Thoracic aorta (tissue), 2 donors: ENCODE measurements around the gene SFI1. TPM values are rescaled to one million over a fixed set of nuclear protein-coding genes. Genes with fewer than 3 reads are reported as not detected.
"Not testable (repeated sequence)": the region's sequence is repeated elsewhere in the genome, so short reads cannot be mapped to it uniquely, and the experiment has no call there.

Experiments used
- ATAC-seq: fragments of 150-250 bp; one replicate; pipeline ENCODE4 v1.8.0; 2017; ENCODE audit warnings: low read depth; ENCODE audit not compliant: insufficient number of reproducible peaks, low FRiP score
- DNase-seq: peaks from one replicate; pipeline ENCODE4 v3.0.0-alpha.2; 2020; ENCODE audit warnings: low spot score
- H3K27ac ChIP-seq, 2 donors: fragments of 200-600 bp; sonication (generic); 1 replicate in 1 of 2; 2 replicates in 1 of 2; pipeline ENCODE4 v1.5.1; 2016; ENCODE audit warnings: mild to moderate bottlenecking in 2 of 2, moderate library complexity in 2 of 2
- H3K27me3 ChIP-seq: fragments of 200-600 bp; sonication (generic); replicated peaks from 2 replicates; pipeline ENCODE4 v1.6.0; 2016; ENCODE audit warnings: mild to moderate bottlenecking; ENCODE audit not compliant: insufficient read depth
- H3K36me3 ChIP-seq: fragments of 200-600 bp; sonication (generic); one replicate; pipeline ENCODE4 v1.5.1; 2016
- H3K4me1 ChIP-seq, 2 donors: fragments of 200-600 bp; sonication (generic); 1 replicate in 1 of 2; 2 replicates in 1 of 2; pipeline versions ENCODE4 v1.5.1 to v1.6.0; 2016; ENCODE audit warnings: low read depth in 2 of 2, mild to moderate bottlenecking in 1 of 2; ENCODE audit not compliant: control insufficient read depth in 1 of 2
- H3K4me3 ChIP-seq: fragments of 200-600 bp; sonication (generic); 2 replicates; pipeline ENCODE4 v1.5.1; 2016; ENCODE audit warnings: mild to moderate bottlenecking
- H3K9me3 ChIP-seq: fragments of 200-600 bp; sonication (generic); 2 replicates; pipeline ENCODE4 v1.5.1; 2016
- CTCF ChIP-seq: fragments of 200-600 bp; sonication (generic); IDR thresholded peaks from one replicate; pipeline ENCODE4 v1.5.1; 2019; ENCODE audit warnings: antibody characterized with exemption
- total RNA-seq, 2 donors: library from RNA; depleted of rRNA; stranded (reverse); fragments of >200 nt; gene quantifications; one replicate each; pipeline versions ENCODE4 v1.1.0 to v1.2.3, GENCODE V29; 2016

The SFI1 gene
- total RNA-seq, 2 donors from 2014 or later, result 25.0 to 59.9 TPM

GRCh38 chr22:31492151-31492550, 4.2 kb upstream of the SFI1 start:
- Histone ChIP-seq H3K27ac (no peak overlapping the region), H3K4me3 (no peak overlapping the region), H3K27me3 (no peaks in the 10 kb centered on the region), H3K9me3 (no peaks in the 10 kb centered on the region), H3K36me3 (no peaks in the 10 kb centered on the region), H3K4me1 (peaks cover 21 to 38% of the 10 kb centered on the region in 2 donors)
- ATAC-seq (no peak), DNase-seq (no peak)
- no peak for TF ChIP-seq CTCF

GRCh38 chr22:31493355-31493754, 3.0 kb upstream of the SFI1 start:
- H3K27me3 ChIP-seq, H3K36me3 ChIP-seq, H3K4me3 ChIP-seq, DNase-seq, H3K9me3 ChIP-seq, ATAC-seq, H3K27ac ChIP-seq: not testable (repeated sequence)
- H3K4me1 ChIP-seq, result peaks cover 14 to 29% of the 10 kb centered on the region in 2 donors

GRCh38 chr22:31495343-31495742, 993 bp upstream of the SFI1 start:
- ATAC-seq (no peak), DNase-seq (no peak)
- TF ChIP-seq CTCF, result no peak
- H3K4me1 ChIP-seq, result peaks cover 10 to 24% of the 10 kb centered on the region in 2 donors
- H3K36me3 ChIP-seq, result no peaks in the 10 kb centered on the region
- no peaks in the 10 kb centered on the region for H3K9me3 ChIP-seq
- no peaks in the 10 kb centered on the region for H3K27me3 ChIP-seq
- peak overlapping the region; percentile 65 to 70 for H3K27ac ChIP-seq
- H3K4me3 ChIP-seq, result peak overlapping the region; percentile 81

DNA sequence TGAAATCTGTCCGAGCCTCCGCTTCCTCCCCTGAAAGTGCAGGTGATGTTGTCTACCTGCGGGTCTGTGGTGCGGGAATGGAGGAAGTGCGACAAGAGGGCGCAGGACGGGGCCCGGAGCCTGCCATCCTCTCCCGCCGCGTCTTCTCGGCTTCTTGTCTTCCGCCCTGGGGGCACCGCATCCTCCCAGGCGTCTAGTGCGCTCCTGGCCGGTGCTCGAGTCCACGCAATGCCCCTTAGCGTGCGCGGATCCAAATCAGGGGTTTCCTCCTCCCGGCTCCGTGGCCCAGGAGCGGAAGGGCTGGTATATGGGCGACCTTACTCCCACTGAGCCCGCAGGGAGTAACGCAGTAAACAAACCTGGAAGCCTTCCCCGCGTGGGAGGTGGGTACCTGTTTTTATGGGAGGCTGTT, 405 bp downstream of the SFI1 start:
- Histone ChIP-seq H3K27ac (peak overlapping the region; percentile 65 to 70), H3K27me3 (no peaks in the 10 kb centered on the region), H3K36me3 (no peaks in the 10 kb centered on the region), H3K9me3 (no peaks in the 10 kb centered on the region), H3K4me3 (peak overlapping the region; percentile 81), H3K4me1 (peaks cover 4 to 13% of the 10 kb centered on the region in 2 donors)
- ATAC-seq, result no peak
- DNase-seq, result no peak
- no peak for TF ChIP-seq CTCF

- Histone ChIP-seq H3K9me3 (no peaks in the 10 kb centered on the region), H3K27me3 (no peaks in the 10 kb centered on the region), H3K36me3 (no peaks in the 10 kb centered on the region), H3K4me3 (peak overlapping the region; percentile 81), H3K4me1 (peaks cover 4 to 13% of the 10 kb centered on the region in 2 donors), H3K27ac (no peak overlapping the region)
- ATAC-seq (no peak), DNase-seq (no peak)
- TF ChIP-seq CTCF, result no peak
Measured at GRCh38 chr22:31497148-31497938, 1.0 kb downstream of the SFI1 start.
